Mesendoderm (in vitro differentiated cells): Measurements from ENCODE around the gene NRF1.

Source experiments
- DNase-seq: peaks from one replicate; pipeline ENCODE4 v3.0.0; 2013
- H2AK5ac ChIP-seq: 2 replicates; pipeline ENCODE4 v1.6.1; 2013; ENCODE audit warnings: low read length, inconsistent platforms
- H2BK120ac ChIP-seq: 2 replicates; pipeline ENCODE4 v1.6.1; 2013; ENCODE audit warnings: low read depth, mild to moderate bottlenecking, low read length, moderate library complexity, mixed read lengths
- H2BK15ac ChIP-seq: replicated peaks from 2 replicates; pipeline ENCODE4 v1.6.1; 2013; ENCODE audit warnings: low read depth, mild to moderate bottlenecking, moderate library complexity
- H2BK5ac ChIP-seq: 2 replicates; pipeline ENCODE4 v1.6.1; 2013; ENCODE audit warnings: low read length, inconsistent platforms
- H3K18ac ChIP-seq: 2 replicates; pipeline ENCODE4 v1.6.1; 2013; ENCODE audit warnings: mild to moderate bottlenecking, low read length, mixed read lengths
- H3K23ac ChIP-seq: one replicate; pipeline ENCODE4 v1.6.1; 2013; ENCODE audit warnings: low read length
- H3K27ac ChIP-seq: 2 replicates; pipeline ENCODE4 v1.5.1; 2013; ENCODE audit warnings: low read depth, mild to moderate bottlenecking, inconsistent platforms, low read length, moderate library complexity
- H3K27me3 ChIP-seq: 2 replicates; pipeline ENCODE4 v1.6.1; 2013; ENCODE audit warnings: low read length, control low read depth, mild to moderate bottlenecking, inconsistent platforms; ENCODE audit not compliant: insufficient read depth, poor library complexity
- H3K36me3 ChIP-seq: 2 replicates; pipeline ENCODE4 v1.6.1; 2013; ENCODE audit warnings: low read length, inconsistent platforms; ENCODE audit not compliant: control insufficient read depth, insufficient read depth
- H3K4ac ChIP-seq: one replicate; pipeline ENCODE4 v1.6.1; 2013; ENCODE audit warnings: low read depth, mild to moderate bottlenecking, low read length, moderate library complexity
- H3K4me1 ChIP-seq: 2 replicates; pipeline ENCODE4 v1.6.1; 2013; ENCODE audit warnings: low read depth, low read length, inconsistent platforms; ENCODE audit not compliant: control insufficient read depth
- H3K4me2 ChIP-seq: 2 replicates; pipeline ENCODE4 v1.6.1; 2013; ENCODE audit warnings: low read length
- H3K4me3 ChIP-seq: 2 replicates; pipeline ENCODE4 v1.5.1; 2013; ENCODE audit warnings: mild to moderate bottlenecking, low read length
- H3K56ac ChIP-seq: one replicate; pipeline ENCODE4 v1.6.1; 2013; ENCODE audit warnings: low read length
- H3K79me1 ChIP-seq: 2 replicates; pipeline ENCODE4 v1.6.1; 2013; ENCODE audit warnings: low read length, inconsistent platforms
- H3K79me2 ChIP-seq: 2 replicates; pipeline ENCODE4 v1.6.1; 2013; ENCODE audit warnings: mild to moderate bottlenecking, low read length; ENCODE audit not compliant: control insufficient read depth, insufficient read depth
- H3K9ac ChIP-seq: 2 replicates; pipeline ENCODE4 v1.6.1; 2013; ENCODE audit warnings: low read length, inconsistent platforms
- H4K5ac ChIP-seq: one replicate; pipeline ENCODE4 v1.6.1; 2013; ENCODE audit warnings: low read length
- H4K8ac ChIP-seq: one replicate; pipeline ENCODE4 v1.6.1; 2013; ENCODE audit warnings: low read depth, mild to moderate bottlenecking, control low read depth, low read length, moderate library complexity
- WGBS: extraction: QIAGEN DNeasy Blood & Tissue Kit; methylation state at CpG from one replicate; pipeline ENCODE4 v1.1.7; 2013; ENCODE audit warnings: low lambda C conversion rate, missing lambda C conversion rate; ENCODE audit not compliant: insufficient coverage; ENCODE audit errors: extremely low coverage; 5-methylcytosine and 5-hydroxymethylcytosine counted together

NRF1 gene

DNA sequence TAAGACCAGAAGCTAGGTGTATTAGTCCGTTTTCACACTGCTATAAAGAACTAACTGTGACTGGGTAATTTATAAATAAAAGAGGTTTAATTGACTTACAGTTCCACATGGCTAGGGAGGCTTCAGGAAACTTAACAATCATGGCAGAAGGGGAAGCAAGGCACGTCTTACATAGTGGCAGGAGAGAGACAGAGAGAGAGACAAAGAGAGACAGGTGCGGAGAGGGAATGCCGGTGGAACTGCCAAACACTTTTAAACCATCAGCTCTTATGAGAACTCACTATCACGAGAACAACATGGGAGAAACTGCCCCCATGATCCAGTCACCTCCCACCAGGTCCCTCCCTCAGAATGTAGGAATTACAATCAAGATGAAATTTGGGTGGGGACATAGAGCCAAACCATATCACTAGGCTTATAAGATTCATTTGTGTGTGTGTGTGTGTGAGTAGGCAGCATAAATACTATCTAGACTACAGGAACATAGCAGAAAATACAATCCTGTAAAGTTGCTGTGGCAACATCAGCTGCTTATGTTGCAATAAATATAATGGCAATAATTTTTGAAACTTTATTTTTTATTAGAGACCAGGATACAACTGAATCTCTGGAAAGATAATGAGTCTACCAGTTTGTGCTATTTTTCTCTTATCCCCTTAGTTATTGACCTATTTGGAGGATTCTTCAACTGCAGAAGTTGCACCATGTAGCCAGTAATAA is 77.1 kb downstream of the NRF1 start:
- DNase-seq = no peak
- Histone ChIP-seq H3K18ac (no peak overlapping the region), H2BK120ac (no peak overlapping the region), H3K27me3 (no peaks in the 10 kb centered on the region), H3K4me3 (no peak overlapping the region), H3K4ac (no peak overlapping the region), H3K4me2 (no peak overlapping the region), H3K23ac (no peak overlapping the region), H3K9ac (no peak overlapping the region), H3K79me2 (no peaks in the 10 kb centered on the region), H3K27ac (no peak overlapping the region), H4K8ac (no peak overlapping the region), H2BK15ac (no peak overlapping the region), H3K36me3 (no peaks in the 10 kb centered on the region), H3K79me1 (peaks cover 4% of the 10 kb centered on the region), H3K56ac (no peak overlapping the region), H2AK5ac (no peak overlapping the region), H4K5ac (no peak overlapping the region), H3K4me1 (no peaks in the 10 kb centered on the region), H2BK5ac (no peak overlapping the region)
- no CpG with 5 or more reads among the region's 5 CpGs for WGBS

DNA sequence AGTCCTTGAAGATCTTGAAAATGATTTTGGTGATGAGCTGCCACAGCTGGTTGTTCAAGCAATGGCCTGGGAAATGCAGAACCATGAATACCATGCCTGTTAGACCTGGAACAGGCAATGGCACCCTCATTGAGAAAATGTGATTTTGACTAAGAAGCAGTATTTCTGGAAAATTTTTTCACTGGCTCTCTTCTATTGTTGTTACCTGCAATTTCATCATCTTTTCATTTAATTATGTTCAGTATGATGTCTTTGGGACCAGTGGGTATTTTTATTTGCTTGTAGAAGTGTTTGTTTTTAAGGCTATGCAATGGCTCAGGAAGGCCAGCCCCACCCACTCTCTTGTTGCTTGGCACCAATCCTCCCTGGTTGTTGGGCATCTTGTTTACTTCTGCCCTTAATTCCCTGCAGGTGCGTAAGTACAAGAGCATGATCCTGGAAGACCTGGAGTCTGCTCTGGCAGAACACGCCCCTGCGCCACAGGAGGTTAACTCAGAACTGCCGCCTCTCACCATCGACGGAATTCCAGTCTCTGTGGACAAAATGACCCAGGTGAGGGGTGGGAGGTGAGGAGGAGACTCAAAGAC is 78.6 kb downstream of the NRF1 start:
- Histone ChIP-seq H2AK5ac (no peak overlapping the region), H3K4me1 (no peaks in the 10 kb centered on the region), H2BK5ac (no peak overlapping the region), H2BK120ac (no peak overlapping the region), H4K5ac (no peak overlapping the region), H3K27me3 (no peaks in the 10 kb centered on the region), H3K36me3 (no peaks in the 10 kb centered on the region), H3K4ac (no peak overlapping the region), H3K4me2 (no peak overlapping the region), H4K8ac (no peak overlapping the region), H3K79me1 (peaks cover 4% of the 10 kb centered on the region), H2BK15ac (no peak overlapping the region), H3K18ac (no peak overlapping the region), H3K27ac (peak overlapping the region; percentile 11), H3K23ac (no peak overlapping the region), H3K4me3 (no peak overlapping the region), H3K56ac (no peak overlapping the region), H3K9ac (no peak overlapping the region), H3K79me2 (no peaks in the 10 kb centered on the region)
- WGBS = no CpG with 5 or more reads among the region's 6 CpGs
- DNase-seq = no peak

DNA sequence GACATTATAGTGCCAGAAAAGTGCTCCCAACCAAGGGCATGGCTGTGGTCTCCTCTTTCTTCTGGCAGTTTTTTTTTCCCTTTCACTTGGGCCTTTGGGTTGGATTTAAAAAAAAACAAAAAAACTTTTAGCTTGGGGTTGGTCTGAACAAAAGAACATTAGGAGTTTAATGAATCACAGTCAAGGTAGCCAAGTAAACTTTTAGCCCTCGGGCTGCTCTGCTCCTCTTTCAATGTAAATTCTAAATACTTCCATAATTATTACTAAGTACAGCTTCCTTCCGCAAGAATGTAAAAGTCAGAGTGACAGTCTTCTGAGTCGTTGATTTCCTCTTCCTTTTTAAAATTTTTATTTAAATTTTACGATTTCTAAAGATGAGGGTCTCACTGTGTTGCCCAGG is 79.2 kb downstream of the NRF1 start:
- H2AK5ac ChIP-seq = no peak overlapping the region
- peak; percentile 21 for DNase-seq
- H2BK5ac ChIP-seq = no peak overlapping the region
- peak overlapping the region; percentile 11 for H3K27ac ChIP-seq
- H3K79me1 ChIP-seq = peaks cover 4% of the 10 kb centered on the region
- H4K5ac ChIP-seq = no peak overlapping the region
- no peak overlapping the region for H3K56ac ChIP-seq
- H3K4me3 ChIP-seq = no peak overlapping the region
- H2BK120ac ChIP-seq = no peak overlapping the region
- no peak overlapping the region for H3K23ac ChIP-seq
- no peak overlapping the region for H3K4me2 ChIP-seq
- no peak overlapping the region for H4K8ac ChIP-seq
- H3K36me3 ChIP-seq = no peaks in the 10 kb centered on the region
- no peaks in the 10 kb centered on the region for H3K79me2 ChIP-seq
- H3K4ac ChIP-seq = no peak overlapping the region
- no peaks in the 10 kb centered on the region for H3K27me3 ChIP-seq
- WGBS = no CpG with 5 or more reads among the region's 4 CpGs
- H2BK15ac ChIP-seq = no peak overlapping the region
- no peak overlapping the region for H3K9ac ChIP-seq
- H3K18ac ChIP-seq = no peak overlapping the region
- H3K4me1 ChIP-seq = no peaks in the 10 kb centered on the region

DNA sequence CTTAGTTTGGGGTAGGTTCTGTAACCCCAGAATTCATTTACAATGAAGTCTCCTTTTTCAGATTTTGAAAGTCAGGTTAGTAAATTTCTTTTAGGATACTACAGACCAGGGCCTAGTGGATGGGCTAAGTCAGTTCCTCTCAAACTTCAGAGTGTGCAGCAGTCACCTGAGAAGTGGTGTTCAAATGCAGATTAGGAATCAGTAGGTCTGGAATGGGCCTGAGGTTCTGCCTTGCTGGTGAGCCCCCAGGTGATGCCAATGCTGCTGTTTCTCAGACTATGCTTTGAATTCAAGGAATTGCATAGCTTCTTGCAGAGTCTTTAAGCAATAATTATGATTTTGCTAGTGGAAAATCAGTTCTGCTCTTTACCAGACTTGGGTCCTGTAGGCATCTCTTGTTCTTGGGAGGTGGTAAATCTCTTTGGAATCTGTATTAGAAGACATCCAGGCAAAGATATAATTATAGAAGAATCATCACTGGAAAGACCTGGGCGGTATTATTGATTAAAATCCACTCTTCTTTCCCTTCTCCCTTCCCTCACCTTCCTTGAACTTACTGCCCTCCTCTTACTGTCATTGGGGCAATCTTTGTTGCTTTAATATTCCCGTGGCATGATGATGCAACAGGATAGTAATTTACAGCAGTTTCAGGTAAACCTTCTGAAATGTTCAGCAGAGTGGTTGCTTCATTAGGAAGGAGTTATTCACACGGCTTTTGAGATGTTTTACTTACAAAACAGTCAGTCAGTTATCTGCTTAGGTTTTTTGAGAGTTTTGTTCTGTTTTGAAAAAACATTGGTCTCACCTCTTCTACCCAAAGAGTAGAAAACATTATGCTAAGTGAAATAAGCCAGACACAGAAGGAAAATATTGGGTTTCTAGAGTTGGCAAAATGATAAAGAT is 87.2 kb downstream of the NRF1 start:
- no peak overlapping the region for H3K4ac ChIP-seq
- WGBS = no CpG with 5 or more reads among the region's 3 CpGs
- H3K4me2 ChIP-seq = no peak overlapping the region
- H3K23ac ChIP-seq = no peak overlapping the region
- H3K4me3 ChIP-seq = no peak overlapping the region
- H4K8ac ChIP-seq = no peak overlapping the region
- no peak overlapping the region for H4K5ac ChIP-seq
- H2BK120ac ChIP-seq = no peak overlapping the region
- H2AK5ac ChIP-seq = no peak overlapping the region
- peaks cover 5% of the 10 kb centered on the region for H3K4me1 ChIP-seq
- no peak overlapping the region for H3K9ac ChIP-seq
- peak; percentile 37 for DNase-seq
- no peak overlapping the region for H3K56ac ChIP-seq
- H3K27me3 ChIP-seq = no peaks in the 10 kb centered on the region
- no peak overlapping the region for H2BK15ac ChIP-seq
- no peaks in the 10 kb centered on the region for H3K36me3 ChIP-seq
- H2BK5ac ChIP-seq = no peak overlapping the region
- no peak overlapping the region for H3K18ac ChIP-seq
- H3K79me2 ChIP-seq = no peaks in the 10 kb centered on the region
- no peak overlapping the region for H3K27ac ChIP-seq
- no peaks in the 10 kb centered on the region for H3K79me1 ChIP-seq

DNA sequence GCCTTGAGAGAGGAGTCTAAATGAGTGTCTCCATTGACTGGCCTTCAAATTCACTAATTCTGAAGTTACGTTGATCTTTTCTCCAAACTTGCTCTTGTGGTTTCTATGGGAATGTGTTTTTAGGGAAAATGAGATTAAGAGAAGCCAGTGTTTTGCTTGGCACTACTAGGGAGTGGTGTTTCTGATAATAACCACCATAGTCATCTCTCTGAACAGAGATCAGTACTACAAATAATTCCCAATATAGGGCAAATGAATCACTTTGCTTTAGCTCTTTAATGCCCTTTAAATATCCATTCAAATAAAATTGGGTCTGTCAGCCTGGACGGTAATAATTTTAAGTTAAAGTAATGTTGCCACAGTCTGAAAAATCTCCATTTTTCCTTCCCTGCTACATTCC is 90.8 kb downstream of the NRF1 start:
- no peak overlapping the region for H2BK5ac ChIP-seq
- H3K18ac ChIP-seq = no peak overlapping the region
- H4K8ac ChIP-seq = no peak overlapping the region
- H2BK15ac ChIP-seq = no peak overlapping the region
- no peak overlapping the region for H3K4me2 ChIP-seq
- H3K27ac ChIP-seq = no peak overlapping the region
- H3K27me3 ChIP-seq = no peaks in the 10 kb centered on the region
- no peak overlapping the region for H3K4ac ChIP-seq
- H4K5ac ChIP-seq = no peak overlapping the region
- no peaks in the 10 kb centered on the region for H3K79me1 ChIP-seq
- H2AK5ac ChIP-seq = no peak overlapping the region
- no CpG with 5 or more reads among the region's 2 CpGs for WGBS
- no peaks in the 10 kb centered on the region for H3K36me3 ChIP-seq
- H3K4me1 ChIP-seq = peaks cover 5% of the 10 kb centered on the region
- H3K23ac ChIP-seq = no peak overlapping the region
- no peak overlapping the region for H3K9ac ChIP-seq
- H3K4me3 ChIP-seq = no peak overlapping the region
- no peak overlapping the region for H2BK120ac ChIP-seq
- no peaks in the 10 kb centered on the region for H3K79me2 ChIP-seq
- H3K56ac ChIP-seq = no peak overlapping the region
- no peak for DNase-seq
